ENCODE measurements around the gene UBXN7.

DNA sequence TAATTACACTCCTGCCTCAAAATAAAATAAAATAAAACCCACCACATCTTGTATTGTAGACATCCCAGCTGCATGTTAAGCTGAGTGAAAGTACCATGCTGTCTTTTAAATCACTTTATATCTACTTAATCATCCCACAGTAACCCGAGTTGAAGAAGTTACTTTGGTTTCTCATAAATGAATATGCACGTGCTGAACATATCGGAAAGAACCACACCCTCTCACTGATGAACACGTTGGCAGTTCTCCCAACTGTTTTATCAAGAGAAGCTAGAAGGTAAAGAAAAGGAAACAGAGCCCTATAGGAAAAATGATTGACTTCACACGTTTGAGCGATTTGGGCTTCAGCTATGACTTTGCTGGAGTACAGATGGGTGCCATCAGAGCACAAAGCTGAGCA, 78.1 kb downstream of the UBXN7 start:
- TF ChIP-seq ZNF274 (IDR thresholded peaks at IDR 0.05; ENCODE audit: low read depth, low read length) (no peak), YY1 (IDR thresholded peaks at IDR 0.05; ENCODE audit: insufficient read depth, insufficient read length) (no peak)

All from NT2/D1 (cell line).